Effector memory CD8-positive, alpha-beta T cell (primary cell): Measurements from ENCODE around the gene WRAP53.
"Not testable (repeated sequence)": the region's sequence is repeated elsewhere in the genome, so short reads cannot be mapped to it uniquely, and the experiment has no call there.

Experiments used
- ATAC-seq: fragments of 150-1000 bp; cut with Tn5 transposase; replicated peaks from 2 replicates; pipeline ENCODE4 v1.10.0; 2021; ENCODE audit warnings: mild to moderate bottlenecking, moderate library complexity
- DNase-seq, 3 experiments: peaks; one replicate each; pipeline ENCODE4 v3.0.0; 2021
- H3K27ac Mint-ChIP-seq, 2 donors: one replicate each; pipeline ENCODE4 v1.8.0; 2022; ENCODE audit warnings: mild to moderate bottlenecking in 2 of 2, mixed read lengths in 2 of 2, moderate library complexity in 2 of 2
- H3K27me3 Mint-ChIP-seq, 2 donors: one replicate each; pipeline ENCODE4 v1.8.0; 2022; ENCODE audit warnings: mixed read lengths in 2 of 2
- H3K36me3 Mint-ChIP-seq: one replicate; pipeline ENCODE4 v1.8.0; 2022; ENCODE audit warnings: mild to moderate bottlenecking, moderate library complexity, mixed read lengths; ENCODE audit not compliant: insufficient read depth
- H3K4me1 Mint-ChIP-seq, 2 donors: one replicate each; pipeline ENCODE4 v1.8.0; 2022; ENCODE audit warnings: low read depth in 2 of 2, mixed read lengths in 2 of 2
- H3K4me3 Mint-ChIP-seq, 2 donors: one replicate each; pipeline ENCODE4 v1.8.0; 2022; ENCODE audit warnings: mild to moderate bottlenecking in 2 of 2, mixed read lengths in 2 of 2, moderate library complexity in 2 of 2
- H3K9me3 Mint-ChIP-seq, 2 donors: one replicate each; pipeline ENCODE4 v1.8.0; 2022; ENCODE audit warnings: mixed read lengths in 2 of 2
- total RNA-seq, 9 experiments: gene quantifications; one replicate each; lab custom pipeline; 2026; lab: John Stamatoyannopoulos, UW

The WRAP53 gene
- 9.1 to 20.7 (median 17.8) reads per million in 9 experiments for total RNA-seq

- Mint-ChIP-seq H3K36me3 (peaks cover 58% of the 10 kb centered on the region), H3K27ac (peak within 1 kb of the TSS; percentile 98), H3K4me1 (peaks cover 25 to 38% of the 10 kb centered on the region in 2 donors), H3K27me3 (no peaks in the 10 kb centered on the region), H3K9me3 (no peaks in the 10 kb centered on the region), H3K4me3 (peak within 1 kb of the TSS; percentile 82 to 88)
- ATAC-seq (peak; percentile 74), DNase-seq (peak; percentile 97 to 98 (median 97))
Measured at GRCh38 chr17:7687908-7688807, at the start of gene WRAP53. WRAP53 (plus strand) TSS chr17:7688477; CDS start chr17:7688649, 172 bp downstream.

- ATAC-seq = no peak
- no peak for DNase-seq
- no peaks in the 10 kb centered on the region for H3K36me3 Mint-ChIP-seq
- H3K4me1 Mint-ChIP-seq = no peaks in the 10 kb centered on the region
- H3K27ac Mint-ChIP-seq = no peak overlapping the region
- peaks cover under 1 to 21% of the 10 kb centered on the region in 2 donors for H3K27me3 Mint-ChIP-seq
- no peak overlapping the region for H3K4me3 Mint-ChIP-seq
- no peaks in the 10 kb centered on the region for H3K9me3 Mint-ChIP-seq
Measured at GRCh38 chr17:7640783-7641182, 47.5 kb upstream of the WRAP53 start.

GRCh38 chr17:7641635-7642034, 46.6 kb upstream of the WRAP53 start:
- H3K27ac Mint-ChIP-seq, H3K4me3 Mint-ChIP-seq, ATAC-seq, H3K36me3 Mint-ChIP-seq, H3K9me3 Mint-ChIP-seq, DNase-seq, H3K4me1 Mint-ChIP-seq: not testable (repeated sequence)
- peaks cover 9 to 29% of the 10 kb centered on the region in 2 donors for H3K27me3 Mint-ChIP-seq

- no peak for ATAC-seq
- Mint-ChIP-seq H3K4me3 (no peak overlapping the region), H3K4me1 (peaks cover under 1 to 2% of the 10 kb centered on the region in 2 donors), H3K27ac (no peak overlapping the region), H3K9me3 (no peaks in the 10 kb centered on the region), H3K36me3 (no peaks in the 10 kb centered on the region), H3K27me3 (peaks cover 25 to 53% of the 10 kb centered on the region in 2 donors)
- no peak for DNase-seq
Measured at GRCh38 chr17:7644775-7645174, 43.5 kb upstream of the WRAP53 start.

GRCh38 chr17:7646457-7646856, 41.8 kb upstream of the WRAP53 start:
- Mint-ChIP-seq H3K36me3 (no peaks in the 10 kb centered on the region), H3K4me1 (peaks cover 14 to 15% of the 10 kb centered on the region in 2 donors), H3K27me3 (peaks cover 41 to 70% of the 10 kb centered on the region in 2 donors), H3K27ac (no peak overlapping the region), H3K4me3 (no peak overlapping the region), H3K9me3 (no peaks in the 10 kb centered on the region)
- ATAC-seq = no peak
- no peak for DNase-seq

GRCh38 chr17:7647018-7647417, 41.3 kb upstream of the WRAP53 start:
- no peaks in the 10 kb centered on the region for H3K9me3 Mint-ChIP-seq
- DNase-seq (no peak), ATAC-seq (no peak)
- H3K4me3 Mint-ChIP-seq = no peak overlapping the region
- H3K36me3 Mint-ChIP-seq = no peaks in the 10 kb centered on the region
- H3K4me1 Mint-ChIP-seq = peaks cover 14 to 15% of the 10 kb centered on the region in 2 donors
- H3K27ac Mint-ChIP-seq = no peak overlapping the region
- H3K27me3 Mint-ChIP-seq = peaks cover 42 to 70% of the 10 kb centered on the region in 2 donors

GRCh38 chr17:7650509-7651096, 37.7 kb upstream of the WRAP53 start, which contains the start of gene ATP1B2:
ATP1B2 (plus strand) TSS chr17:7650926; CDS start chr17:7651519, 593 bp downstream.
- H3K36me3 Mint-ChIP-seq = peaks cover 2% of the 10 kb centered on the region
- H3K27ac Mint-ChIP-seq = peak within 1 kb of the TSS; percentile 14 to 86
- peak within 1 kb of the TSS; percentile 79 to 88 for H3K4me3 Mint-ChIP-seq
- DNase-seq = peak; percentile 54 to 64 (median 60)
- ATAC-seq = peak; percentile 91
- H3K9me3 Mint-ChIP-seq = no peaks in the 10 kb centered on the region
- peaks cover 14 to 15% of the 10 kb centered on the region in 2 donors for H3K4me1 Mint-ChIP-seq
- H3K27me3 Mint-ChIP-seq = peaks cover 58 to 75% of the 10 kb centered on the region in 2 donors

- peak overlapping the region; percentile 79 to 88 for H3K4me3 Mint-ChIP-seq
- peaks cover 54 to 70% of the 10 kb centered on the region in 2 donors for H3K27me3 Mint-ChIP-seq
- peak overlapping the region in 1 of 2 donors; percentile 86 for H3K27ac Mint-ChIP-seq
- peaks cover 14 to 15% of the 10 kb centered on the region in 2 donors for H3K4me1 Mint-ChIP-seq
- peaks cover 2% of the 10 kb centered on the region for H3K36me3 Mint-ChIP-seq
- ATAC-seq (peak; percentile 14), DNase-seq (no peak)
- no peaks in the 10 kb centered on the region for H3K9me3 Mint-ChIP-seq
Measured at GRCh38 chr17:7651097-7651664, 37.1 kb upstream of the WRAP53 start.

- Mint-ChIP-seq H3K4me3 (peak overlapping the region; percentile 79 to 88), H3K27ac (no peak overlapping the region), H3K36me3 (peaks cover 2% of the 10 kb centered on the region), H3K4me1 (peaks cover 14 to 15% of the 10 kb centered on the region in 2 donors), H3K9me3 (no peaks in the 10 kb centered on the region), H3K27me3 (peaks cover 47 to 64% of the 10 kb centered on the region in 2 donors)
- no peak for DNase-seq
- no peak for ATAC-seq
Measured at GRCh38 chr17:7651665-7652387, 36.5 kb upstream of the WRAP53 start.

GRCh38 chr17:7652388-7653356, 35.6 kb upstream of the WRAP53 start:
- Mint-ChIP-seq H3K27ac (no peak overlapping the region), H3K36me3 (peaks cover 2% of the 10 kb centered on the region), H3K4me1 (peaks cover 14 to 15% of the 10 kb centered on the region in 2 donors), H3K4me3 (peak overlapping the region; percentile 79 to 88), H3K27me3 (peaks cover 42 to 66% of the 10 kb centered on the region in 2 donors), H3K9me3 (no peaks in the 10 kb centered on the region)
- no peak for DNase-seq
- no peak for ATAC-seq

- ATAC-seq = no peak
- no peak overlapping the region for H3K4me3 Mint-ChIP-seq
- no peak overlapping the region for H3K27ac Mint-ChIP-seq
Measured at GRCh38 chr17:7654832-7655540, 33.3 kb upstream of the WRAP53 start.

GRCh38 chr17:7655541-7655840, 32.8 kb upstream of the WRAP53 start:
- Mint-ChIP-seq H3K27ac (no peak overlapping the region), H3K9me3 (no peaks in the 10 kb centered on the region), H3K4me3 (no peak overlapping the region), H3K4me1 (peaks cover 6 to 7% of the 10 kb centered on the region in 2 donors), H3K36me3 (peaks cover 2% of the 10 kb centered on the region), H3K27me3 (peaks cover 27 to 42% of the 10 kb centered on the region in 2 donors)
- DNase-seq = no peak
- no peak for ATAC-seq

More at GRCh38 chr17:7654832-7655540, 33.3 kb upstream of the WRAP53 start:
- peaks cover 2% of the 10 kb centered on the region for H3K36me3 Mint-ChIP-seq
- no peak for DNase-seq
- H3K27me3 Mint-ChIP-seq = peaks cover 32 to 47% of the 10 kb centered on the region in 2 donors
- peaks cover 11 to 12% of the 10 kb centered on the region in 2 donors for H3K4me1 Mint-ChIP-seq
- no peaks in the 10 kb centered on the region for H3K9me3 Mint-ChIP-seq
